HL-60 (cell line): ENCODE results near the gene SMOC2.

Experiments
- CTCF ChIP-seq: IDR thresholded peaks from one replicate; pipeline ENCODE4 v1.5.1; 2011; ENCODE audit warnings: low read length, control low read depth, inconsistent platforms; ENCODE audit not compliant: insufficient read depth
- GABPA ChIP-seq: IDR thresholded peaks from 2 replicates; pipeline ENCODE4 v1.6.1; 2012; ENCODE audit warnings: low read depth
- POLR2AphosphoS5 ChIP-seq: IDR thresholded peaks from 2 replicates; pipeline ENCODE4 v1.6.1; 2012; ENCODE audit warnings: low read depth
- REST ChIP-seq: IDR thresholded peaks from 2 replicates; pipeline ENCODE4 v1.6.1; 2012; ENCODE audit warnings: low read depth; ENCODE audit not compliant: insufficient replicate concordance

GRCh38 chr6:168494726-168495125 lies 53.7 kb downstream of the SMOC2 start:
- no peak for TF ChIP-seq POLR2AphosphoS5
- no peak for TF ChIP-seq GABPA
- TF ChIP-seq CTCF, result no peak
- TF ChIP-seq REST, result no peak
